GM18867 (cell line): ENCODE measurements around the gene BACH2.

Experiments used
- ATAC-seq: cut with Tn5 transposase; IDR thresholded peaks from one replicate; pipeline ENCODE4 v1.9.1; 2021; ENCODE audit warnings: mild to moderate bottlenecking, moderate library complexity; ENCODE audit not compliant: unreplicated experiment

Gene BACH2

DNA sequence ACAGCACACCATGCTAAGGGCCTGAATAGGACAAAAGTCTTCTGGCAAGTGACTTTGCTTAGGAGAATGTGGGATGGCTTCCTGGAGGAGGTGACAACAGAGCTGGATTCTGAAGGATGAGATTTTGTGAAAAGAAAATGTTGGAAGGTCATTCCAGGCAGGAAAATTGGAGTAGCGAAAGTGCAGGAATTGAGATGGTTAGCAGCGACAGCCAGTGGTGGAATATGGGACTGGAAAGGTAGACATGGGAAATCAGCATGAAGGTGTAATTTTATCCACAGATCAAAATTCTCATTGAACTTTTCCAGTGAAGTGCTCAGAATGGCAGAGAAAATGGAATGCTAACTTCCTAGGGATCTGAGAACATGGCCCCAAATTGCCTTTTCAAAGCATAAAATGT, 5.7 kb upstream of the BACH2 start:
- ATAC-seq, result no peak

DNA sequence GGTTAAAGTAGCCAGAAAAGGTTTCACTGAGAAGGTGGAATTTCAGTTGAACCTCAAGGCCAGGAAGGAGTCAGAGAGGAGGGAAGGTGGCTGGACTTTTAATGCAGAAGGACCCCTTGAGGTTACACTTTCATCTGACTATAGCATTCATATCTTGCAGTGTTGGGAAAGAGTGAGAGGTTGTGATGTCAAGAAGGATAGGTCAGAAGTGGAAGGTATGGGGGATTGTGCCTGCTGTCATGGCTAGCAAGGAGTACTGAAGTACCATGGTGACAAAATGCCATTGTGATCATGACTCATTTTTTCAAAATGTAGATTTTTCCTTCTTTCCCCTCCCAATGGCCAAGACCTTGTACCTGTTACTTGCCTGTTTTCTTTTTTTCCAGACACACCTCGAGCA, 5.2 kb upstream of the BACH2 start:
- no peak for ATAC-seq

DNA sequence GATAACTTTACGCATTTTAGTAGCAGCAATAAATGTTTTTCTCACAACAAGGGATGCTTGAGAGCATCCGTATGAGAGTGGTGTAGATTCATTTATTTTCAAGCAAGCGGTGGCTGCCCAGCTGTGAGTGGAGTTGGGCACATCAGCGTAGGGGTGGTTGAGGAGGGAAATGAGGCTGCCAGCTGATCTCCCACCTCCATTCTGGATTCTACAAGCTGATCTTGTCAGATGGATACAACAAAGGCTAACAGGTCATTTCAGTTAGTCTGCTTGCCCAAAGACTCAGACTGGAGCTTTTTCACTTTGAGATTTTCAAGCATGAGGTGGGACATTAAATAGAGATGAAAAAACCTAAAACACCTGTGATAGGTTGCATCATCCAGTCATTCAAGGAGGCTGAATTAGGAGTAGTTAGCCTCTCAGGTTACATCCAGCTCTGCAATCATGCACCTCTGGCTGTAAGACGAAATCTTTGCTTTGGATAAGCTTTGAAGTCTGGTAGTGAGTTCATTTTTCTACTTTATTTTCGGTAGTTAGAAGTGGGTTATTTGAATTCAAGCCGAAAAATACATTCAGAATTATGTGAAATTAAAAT, 1.9 kb upstream of the BACH2 start:
- ATAC-seq, result no peak

DNA sequence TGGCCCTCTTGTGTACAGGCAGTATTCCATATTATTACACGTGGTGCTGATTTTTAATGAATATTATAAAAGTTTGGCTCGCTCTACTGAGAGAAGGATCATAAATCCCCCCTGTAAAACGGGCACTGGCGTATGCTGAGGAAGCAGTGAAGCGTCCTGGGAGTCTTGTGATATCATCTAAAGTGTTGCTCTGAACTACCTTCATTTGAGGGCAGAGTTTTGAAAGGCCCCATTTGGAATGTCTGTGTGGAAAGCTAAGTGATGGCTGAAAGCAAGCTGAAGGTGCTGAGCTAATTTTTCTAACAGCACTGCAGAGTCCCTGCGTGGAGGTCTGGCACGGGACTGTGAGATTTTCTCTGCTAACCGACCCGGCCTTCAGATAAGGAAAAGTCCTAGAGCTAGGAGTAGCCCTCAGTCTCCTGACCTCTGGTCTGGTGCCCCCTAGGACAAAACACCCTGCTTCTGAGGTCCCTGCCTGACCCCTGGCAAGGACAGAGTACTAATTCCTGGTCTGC, 1.3 kb upstream of the BACH2 start:
- no peak for ATAC-seq

DNA sequence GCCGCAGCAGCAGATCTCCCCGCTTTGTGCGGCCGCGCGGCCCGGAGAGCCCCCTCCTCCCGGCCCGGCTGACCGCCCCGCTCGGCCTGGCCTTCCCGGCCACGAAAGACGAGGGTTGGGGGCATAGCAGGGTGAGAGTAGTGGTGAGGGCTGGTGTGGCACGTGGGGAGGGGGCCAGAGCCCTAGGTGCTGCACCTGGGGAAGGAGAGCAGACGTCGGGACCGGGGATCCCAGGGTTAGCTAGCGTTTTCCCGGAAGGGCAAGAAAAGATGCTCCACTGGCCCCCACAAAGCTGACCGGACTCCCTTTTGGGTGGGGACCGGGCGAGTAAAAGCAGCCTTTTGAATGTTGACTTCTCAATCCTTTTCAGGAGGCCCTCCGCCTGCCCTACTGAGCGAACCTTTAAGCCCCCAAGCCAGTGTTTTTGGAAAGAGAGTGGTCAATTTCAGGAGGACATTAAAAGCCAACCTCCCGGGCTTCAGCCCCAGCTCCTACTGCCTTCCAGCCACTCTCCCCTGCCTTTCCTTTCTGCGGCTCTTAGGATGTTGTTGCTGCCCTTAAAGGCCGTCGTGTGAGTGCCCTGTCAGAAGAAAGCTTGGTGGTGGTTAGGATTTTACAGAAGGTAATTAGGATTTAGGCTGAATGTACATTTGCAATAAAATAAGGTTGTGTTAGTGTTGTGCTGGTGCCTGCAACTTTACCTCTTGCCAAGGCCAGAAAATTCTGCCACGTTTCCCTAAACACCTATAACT, 648 bp upstream of the BACH2 start:
- no peak for ATAC-seq

DNA sequence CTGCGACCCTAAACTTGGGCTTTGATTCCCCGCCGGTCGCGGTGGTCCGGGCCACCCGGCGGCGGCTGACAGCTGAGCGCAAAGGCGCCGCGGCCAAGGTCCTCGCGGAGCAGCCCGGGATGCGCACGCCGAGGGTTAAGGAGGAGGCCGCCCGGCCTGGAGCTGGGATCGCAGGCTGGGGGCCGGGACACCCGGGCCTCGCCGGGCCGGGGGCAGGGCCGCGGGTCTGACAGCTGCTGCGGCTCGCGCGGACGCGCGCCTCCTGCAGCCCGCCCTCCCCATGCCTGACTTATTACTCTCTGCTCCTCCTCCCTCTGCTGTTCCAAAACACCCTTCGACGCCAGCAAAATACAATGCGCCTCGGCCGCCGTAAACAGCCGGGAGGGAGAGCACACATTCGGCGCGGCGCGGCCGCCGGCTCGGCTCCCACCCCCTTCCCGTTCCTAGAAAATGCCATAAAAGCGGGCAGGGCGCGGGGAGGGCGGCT, 746 bp downstream of the BACH2 start:
- peak; percentile 43 for ATAC-seq

DNA sequence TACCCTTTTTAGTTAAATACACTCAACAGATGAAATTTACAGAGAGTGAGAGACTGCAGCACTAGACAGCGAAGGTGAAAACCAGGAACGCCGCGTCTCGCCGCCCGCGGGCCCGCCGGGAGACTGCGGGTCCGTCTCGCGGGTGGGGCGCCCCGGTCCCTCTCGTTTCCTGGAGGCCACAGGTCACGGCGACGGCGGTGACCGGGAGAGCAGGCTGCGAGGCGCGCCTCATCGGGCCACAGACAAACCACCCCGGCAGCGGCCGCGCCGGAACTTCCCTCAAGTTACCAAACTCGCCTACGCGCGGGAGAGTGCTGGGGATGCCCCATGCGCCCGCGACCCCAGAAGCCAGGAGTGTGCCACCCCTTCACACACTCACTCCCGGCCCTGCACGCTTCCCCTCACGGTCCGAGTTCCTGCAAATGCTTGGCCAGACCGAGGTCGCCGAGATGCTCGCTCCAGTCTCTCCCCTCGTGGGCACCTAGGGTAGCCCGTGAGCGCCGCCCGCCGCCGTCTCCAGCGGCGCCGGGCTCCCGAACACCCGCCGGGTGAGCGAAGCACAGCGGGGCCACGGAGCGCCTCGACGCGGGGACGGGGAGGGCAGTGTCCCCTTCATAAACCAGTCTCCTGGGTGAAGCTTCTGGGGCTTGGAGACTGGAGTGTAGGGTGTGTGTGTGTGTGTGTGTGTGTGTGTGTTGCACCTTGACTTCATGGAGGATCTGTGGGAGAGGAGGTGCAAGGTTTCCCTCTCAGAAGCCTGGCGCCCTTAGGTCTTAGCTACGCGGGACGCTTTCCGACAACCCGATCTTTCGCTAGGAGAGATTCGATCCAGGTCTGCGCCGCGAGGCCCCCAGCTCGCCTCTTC, 1.4 kb downstream of the BACH2 start:
- ATAC-seq, result peak; percentile 30

DNA sequence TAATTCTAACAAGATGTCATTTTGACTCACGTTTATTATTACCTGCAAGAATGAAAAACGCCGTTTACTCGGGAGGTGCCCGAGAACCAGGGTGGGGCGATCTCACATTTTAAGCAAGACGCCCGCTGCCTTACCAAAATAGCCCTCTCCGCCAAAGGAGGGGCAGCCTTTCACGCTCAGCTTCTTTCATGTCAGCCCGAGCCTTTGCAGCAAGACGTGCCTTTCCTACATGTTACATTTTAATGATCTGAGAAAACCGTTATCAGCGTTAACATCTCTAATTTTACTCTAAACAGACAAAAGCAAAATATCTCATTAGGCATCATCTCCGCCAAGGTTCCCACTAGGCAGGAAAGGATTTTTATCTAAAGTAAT, 2.0 kb downstream of the BACH2 start:
- no peak for ATAC-seq

DNA sequence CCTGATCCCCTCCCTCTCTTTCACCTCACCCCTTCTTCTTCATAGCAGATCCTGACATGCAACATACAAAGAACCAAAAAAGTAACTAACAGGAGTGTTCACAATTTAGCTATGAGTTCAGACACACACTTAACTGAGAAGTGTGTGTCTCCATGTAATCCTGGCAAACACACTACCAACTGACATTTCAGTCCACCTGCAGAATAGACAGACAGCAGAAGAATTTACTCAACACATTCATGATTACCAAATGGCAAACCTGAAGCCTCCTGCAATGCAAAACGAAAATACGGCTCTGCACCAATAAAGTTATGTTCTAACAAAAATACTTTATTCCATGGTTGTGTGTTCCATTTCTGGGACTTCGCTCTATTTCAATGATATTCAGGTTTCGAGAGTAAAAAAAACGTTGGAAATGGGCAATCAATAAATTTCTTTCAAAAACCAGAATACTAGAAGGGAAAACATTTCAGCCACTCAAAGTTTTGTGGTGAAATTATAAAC, 2.6 kb downstream of the BACH2 start:
- ATAC-seq, result no peak

DNA sequence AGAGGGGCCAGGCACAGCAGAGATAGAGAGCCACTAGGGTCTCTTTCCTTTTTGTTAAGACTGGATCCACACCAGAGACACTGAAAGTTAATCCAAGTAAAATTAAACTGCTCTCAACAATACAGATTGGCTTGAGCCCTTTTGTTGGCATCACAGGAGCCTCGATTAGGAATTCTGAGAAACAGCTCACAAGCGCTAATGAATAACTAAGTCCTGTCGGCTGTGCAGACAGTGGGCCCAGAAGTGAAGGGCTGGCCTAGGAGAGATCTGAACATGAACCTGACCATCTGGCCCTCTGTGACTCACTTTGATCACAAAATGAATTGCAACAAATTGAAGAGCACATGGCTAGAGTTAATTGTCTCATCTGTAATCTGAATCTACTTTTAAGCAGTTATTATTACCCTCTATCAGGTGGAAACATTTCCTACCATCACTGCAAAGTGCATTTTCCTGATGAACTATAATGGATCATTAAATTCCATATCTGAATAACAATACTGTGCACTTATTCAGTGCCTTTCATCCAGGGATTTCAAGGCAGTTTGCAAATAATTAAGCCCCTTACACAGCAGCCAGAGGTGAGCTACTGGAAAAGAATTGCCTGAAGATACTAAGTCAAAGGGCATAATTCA, 3.2 kb downstream of the BACH2 start:
- no peak for ATAC-seq

DNA sequence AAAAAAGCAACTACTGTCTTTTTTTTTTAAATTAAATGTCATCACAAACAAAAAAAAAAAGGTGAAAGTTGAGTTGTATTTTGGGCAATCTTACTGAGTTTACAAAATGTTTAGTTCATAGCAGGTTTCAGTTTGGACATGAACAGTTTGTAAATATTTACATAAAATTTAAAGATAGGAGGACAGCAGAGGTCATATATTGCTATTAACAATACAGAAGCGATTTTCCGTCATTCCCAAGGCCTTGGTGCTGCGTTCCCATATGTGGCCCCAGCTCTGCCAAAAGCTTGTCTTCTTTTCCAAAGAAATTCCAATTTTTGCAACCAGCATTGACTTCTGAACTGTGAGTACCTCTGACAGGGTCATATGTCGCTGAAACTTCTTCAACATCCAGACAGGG, 5.1 kb downstream of the BACH2 start:
- ATAC-seq, result no peak

DNA sequence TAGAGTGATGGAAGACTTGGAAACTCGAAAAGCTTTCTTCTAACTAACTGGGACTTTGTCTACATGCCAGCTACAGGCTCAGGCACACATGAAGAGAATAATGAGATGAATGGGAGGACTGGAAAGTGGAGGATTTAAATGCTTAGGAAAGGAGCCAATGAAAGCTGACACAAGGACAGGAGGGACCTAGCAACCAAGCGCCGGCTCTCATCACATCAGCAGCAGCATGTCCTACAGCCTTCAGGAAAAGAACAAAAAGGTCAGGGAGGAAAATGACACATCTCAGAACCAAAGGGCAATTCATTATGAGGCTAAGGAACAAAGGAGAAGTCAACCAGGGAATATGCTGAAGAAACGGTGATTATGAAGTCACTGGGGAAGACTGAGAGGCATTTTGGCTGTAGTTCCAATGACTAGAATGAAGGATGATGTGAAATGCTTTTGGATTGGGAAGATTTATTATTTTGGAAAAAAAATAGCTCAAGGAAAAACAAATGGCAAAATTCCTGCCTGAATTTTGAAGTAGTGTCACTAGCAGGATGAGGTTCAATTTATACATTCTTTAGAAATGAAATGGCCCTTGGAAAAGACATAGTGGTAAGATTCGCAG, 5.7 kb downstream of the BACH2 start:
- ATAC-seq, result no peak

DNA sequence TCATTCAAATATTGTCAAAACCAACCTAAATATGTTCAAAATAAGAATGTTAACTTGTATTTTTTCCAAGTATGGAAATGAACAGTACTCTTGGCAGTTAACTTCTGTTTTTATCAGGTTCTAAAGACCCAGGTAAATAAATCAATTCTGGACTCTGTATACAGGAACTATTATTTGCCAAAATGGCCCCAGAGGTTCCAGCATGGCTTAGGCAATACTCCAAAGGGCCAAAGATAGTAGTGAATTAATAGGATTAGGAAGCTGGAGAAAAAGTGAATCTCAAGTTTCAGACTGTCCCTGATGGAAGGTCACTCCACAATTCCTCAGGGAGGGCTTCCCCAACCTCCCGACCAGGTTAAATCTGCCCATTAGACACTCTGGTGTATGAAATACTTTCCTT, 6.7 kb downstream of the BACH2 start:
- no peak for ATAC-seq

DNA sequence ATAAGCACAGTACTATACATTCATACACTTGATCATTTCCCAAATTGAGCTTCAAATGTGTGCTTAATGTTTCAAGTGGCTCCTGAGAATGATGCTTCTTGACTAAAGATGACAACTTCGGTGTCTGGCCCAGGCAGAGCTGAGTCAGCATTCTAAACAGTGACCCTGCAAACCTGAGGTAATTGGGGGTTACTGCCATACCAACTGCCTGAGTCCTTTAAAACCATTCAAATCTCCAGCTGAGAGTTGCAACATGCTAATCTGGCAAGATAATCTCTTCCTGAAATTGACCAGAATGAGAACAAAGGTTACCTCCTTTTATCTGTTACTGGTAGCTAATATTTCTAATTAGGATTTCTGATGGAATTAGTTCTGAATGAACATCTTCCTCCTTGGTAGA, 8.2 kb downstream of the BACH2 start:
- ATAC-seq, result no peak

DNA sequence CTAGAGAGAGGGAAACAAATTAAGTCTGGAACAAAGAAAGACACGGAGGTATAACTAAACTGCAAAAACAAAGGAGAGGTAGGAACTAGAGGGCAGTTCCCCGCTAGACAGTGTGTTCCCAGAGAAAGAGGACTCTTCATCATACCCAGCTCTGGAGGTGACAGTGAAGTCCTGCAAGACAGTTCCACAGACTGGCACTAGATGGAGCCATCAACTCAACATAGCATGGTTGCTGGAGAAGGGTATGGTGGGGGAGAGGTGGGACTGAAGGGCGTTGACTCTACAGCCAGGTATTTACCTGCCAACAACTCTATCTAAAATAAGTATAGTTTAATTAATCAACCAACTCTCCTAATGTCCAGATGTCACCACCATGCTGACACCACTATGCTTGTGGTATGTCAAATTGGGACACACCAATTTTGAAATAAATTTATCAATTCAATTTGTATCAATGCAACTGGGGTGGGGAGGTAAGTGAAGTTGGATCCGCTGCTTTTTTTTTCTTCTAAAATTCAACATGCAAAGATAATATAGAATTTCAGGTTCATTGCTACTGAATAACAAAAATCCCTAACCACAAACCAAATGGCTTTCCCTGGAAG, 9.7 kb downstream of the BACH2 start:
- no peak for ATAC-seq

DNA sequence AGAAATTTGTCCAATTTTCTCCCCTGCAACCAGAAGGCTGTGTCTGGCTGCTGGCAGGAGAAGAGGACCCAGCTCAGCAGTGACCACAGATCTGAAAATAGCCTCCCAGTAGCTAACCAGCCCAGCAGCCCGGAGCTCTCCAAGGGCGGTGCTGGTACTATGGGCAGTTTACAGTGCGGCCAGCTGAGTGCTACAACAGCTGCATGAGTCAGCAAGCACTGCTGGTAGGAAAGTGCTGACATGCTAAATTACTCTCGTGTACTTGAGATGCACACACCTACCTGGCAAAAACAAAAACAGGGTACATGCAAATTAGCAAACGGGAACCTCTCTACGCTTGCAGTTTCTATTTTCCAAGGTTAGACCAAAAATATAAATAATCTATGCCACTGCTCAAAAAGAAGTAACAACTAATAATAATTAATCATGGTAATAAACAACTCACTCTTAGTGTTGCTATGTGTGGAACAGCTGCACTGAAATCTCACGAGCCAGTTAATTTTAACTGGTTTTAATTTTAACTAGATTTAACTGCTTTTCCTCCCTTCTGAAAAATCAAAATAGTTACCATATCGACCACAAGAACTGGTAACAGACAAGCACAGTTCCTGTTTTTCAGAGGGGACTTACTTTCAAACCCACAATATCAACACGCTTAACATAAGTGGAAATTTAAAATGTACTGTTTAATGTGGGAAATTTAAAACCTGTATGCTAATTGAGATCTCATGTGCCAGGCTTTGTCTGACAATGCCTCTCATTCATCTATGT, 10.8 kb downstream of the BACH2 start:
- peak; percentile 67 for ATAC-seq

DNA sequence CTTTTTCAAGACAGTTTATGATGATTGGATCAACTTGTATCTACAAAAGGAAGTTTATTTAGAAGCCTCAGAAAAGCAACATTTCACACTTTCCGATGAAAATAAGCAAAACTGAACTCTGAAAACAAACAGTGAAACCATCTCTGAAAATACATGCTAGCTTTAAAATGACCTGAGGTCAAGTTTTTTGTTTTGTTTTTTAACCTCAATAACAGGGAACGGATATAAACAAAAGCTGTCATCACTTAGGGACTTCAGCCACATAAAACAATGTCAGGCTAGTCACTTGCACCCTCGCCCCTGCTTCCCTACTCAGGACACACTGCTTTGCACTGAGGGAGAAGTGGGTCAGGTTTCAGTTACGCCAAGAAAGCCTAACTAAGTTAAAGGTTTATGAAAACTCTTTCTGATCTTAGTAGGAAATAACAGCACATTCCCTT, 11.6 kb downstream of the BACH2 start:
- ATAC-seq, result peak; percentile 40

DNA sequence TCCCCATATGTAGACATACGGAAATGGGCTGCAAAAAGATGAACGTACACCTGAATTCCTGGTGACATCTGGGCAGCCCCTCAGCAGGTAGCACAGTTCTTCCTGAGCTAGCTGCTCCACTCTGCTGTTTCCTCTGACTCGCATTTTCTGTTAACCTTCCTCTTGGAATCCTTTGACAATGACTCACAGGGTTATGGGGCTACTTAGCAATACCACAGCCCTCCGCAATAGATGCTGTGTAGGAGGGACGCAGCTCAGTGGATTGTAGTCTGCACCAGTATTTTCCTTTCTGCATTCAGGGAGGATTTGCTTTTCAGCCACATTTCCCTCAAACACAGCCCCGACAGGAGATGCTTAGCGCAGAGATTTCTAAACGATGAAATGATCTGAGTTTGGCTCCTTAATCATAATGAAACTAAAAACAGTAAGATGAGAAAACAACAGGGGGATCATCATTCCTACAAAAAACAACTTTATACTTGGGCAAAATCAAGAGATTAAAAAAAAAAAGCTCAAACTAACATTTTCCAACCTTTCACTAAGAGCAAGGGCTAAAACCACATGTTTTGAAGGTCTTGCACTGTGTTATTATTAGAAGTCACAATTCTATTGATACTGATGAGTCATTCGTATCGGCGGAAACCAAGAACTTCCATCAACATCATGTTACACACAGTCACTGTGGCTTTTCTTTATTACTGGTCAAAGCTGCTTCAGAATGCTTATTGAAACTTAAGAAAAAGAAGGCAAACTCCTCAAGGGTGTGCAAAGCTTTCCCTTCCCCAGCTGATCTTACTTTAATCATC, 12.2 kb downstream of the BACH2 start:
- peak; percentile 82 for ATAC-seq
